Measurements from ENCODE around the gene IL1RAPL2.
"Not testable (repeated sequence)": the region's sequence is repeated elsewhere in the genome, so short reads cannot be mapped to it uniquely, and the experiment has no call there.

- not testable (repeated sequence) for TF ChIP-seq CTCF (IDR thresholded peaks at IDR 0.05; ENCODE audit: low read depth, low read length); EZH2phosphoT487 (IDR thresholded peaks at IDR 0.05; ENCODE audit: low read depth)
Observed at GRCh38 chrX:105796877-105797276, 1230.9 kb downstream of the IL1RAPL2 start.

All from OCI-LY3 (cell line).